Adrenal gland (tissue), 12 donors: Measurements from ENCODE around the gene SMIM35. TPM values are rescaled to one million over a fixed set of nuclear protein-coding genes. Genes with fewer than 3 reads are reported as not detected.

Experiments
- DNase-seq, 7 donors: peaks; one replicate each; pipeline ENCODE4 v3.0.0-alpha.2; 2019 to 2020
- H3K27ac ChIP-seq, 5 donors: fragments of 200-600 bp; sonication (generic) in 4 of 5; 1 replicate in 3 of 5; 2 replicates in 2 of 5; pipeline versions ENCODE4 v1.5.1 to v1.8.0; 2016 to 2020; ENCODE audit warnings: mild to moderate bottlenecking in 1 of 5
- H3K27me3 ChIP-seq: fragments of 200-600 bp; 2 replicates; pipeline ENCODE4 v1.8.0; 2021
- H3K36me3 ChIP-seq, 2 donors: fragments of 200-600 bp; replicated peaks in 1 of 2; 1 replicate in 1 of 2; 2 replicates in 1 of 2; pipeline versions ENCODE4 v1.5.1 to v1.8.0; 2018 to 2022
- H3K4me1 ChIP-seq, 2 donors: fragments of 200-600 bp; replicated peaks in 1 of 2; 1 replicate in 1 of 2; 2 replicates in 1 of 2; pipeline versions ENCODE4 v1.5.1 to v1.8.0; 2018 to 2021
- H3K4me3 ChIP-seq, 4 donors: fragments of 200-600 bp; sonication (generic) in 3 of 4; one replicate each; pipeline ENCODE4 v1.5.1; 2016 to 2018
- H3K9me3 ChIP-seq, 3 donors: fragments of 200-600 bp; sonication (generic) in 1 of 3; replicated peaks in 1 of 3; 1 replicate in 2 of 3; 2 replicates in 1 of 3; pipeline versions ENCODE4 v1.5.1 to v1.8.0; 2016 to 2021
- POLR2A ChIP-seq, 2 donors: fragments of 450-650 bp; IDR thresholded peaks; one replicate each; pipeline ENCODE4 v1.6.1; 2017; ENCODE audit warnings: antibody characterized with exemption in 2 of 2, mild to moderate bottlenecking in 2 of 2, moderate library complexity in 1 of 2
- WGBS, 4 donors: extraction: QIAGEN DNeasy Blood & Tissue Kit in 2 of 4; methylation state at CpG; one replicate each; pipeline versions ENCODE4 v1.1.5 to v1.1.7; 2013 to 2017; 5-methylcytosine and 5-hydroxymethylcytosine counted together
- intact Hi-C, 2 donors: fragments of 100-400 bp; cut with DNase I; formaldehyde crosslinking; loops; one replicate each; pipeline versions ENCODE4 v1.14.1 to v1.15.0; 2022 to 2023
- polyA plus RNA-seq, 3 donors: library from polyadenylated mRNA; stranded (reverse); fragments of 200-250 nt in 2 of 3; fragments of 350-450 nt in 1 of 3; fragmentation: Illumina TruSeq in 1 of 3; extraction: RNeasy Lipid Tissue Mini Kit (QIAGEN cat#74804) in 1 of 3; gene quantifications; one replicate each; pipeline ENCODE4 v1.2.3, GENCODE V29; 2013 to 2014
- total RNA-seq, 9 donors: library from RNA; depleted of rRNA in 4 of 9; stranded (reverse); fragments of >200 nt in 4 of 9; fragments of 120-200 nt in 1 of 9; fragmentation: NEBNext Ultra II Directional in 1 of 9; extraction: Animal tissue kit (Norgen Biotek cat#: 25700) in 1 of 9; gene quantifications; one replicate each; pipeline versions ENCODE4 v1.1.0 to v1.2.4, GENCODE V29; 2013 to 2023
- TF ChIP-seq, protein P1 (sequence below), 6 experiments: fragments of 450-650 bp in 4 of 6; fragments of 200-600 bp in 2 of 6; sonication (generic) in 1 of 6; IDR thresholded peaks; 1 replicate in 5 of 6; 2 replicates in 1 of 6; pipeline versions ENCODE4 v1.5.1 to v1.8.0; 2016 to 2021; ENCODE audit warnings: antibody characterized with exemption in 6 of 6, mild to moderate bottlenecking in 2 of 6, moderate library complexity in 1 of 6
- donor health status: healthy with polysubstance abuse.
- donor health status: Bipolar disorder and iron deficiency.
- donor health status: DM: yes; HTN: yes; CAD: no.
- donor health status: DM: no; HTN: no; CAD: no.
- donor health status: DM: no; HTN: no; CAD: no.
- donor health status: DM: yes; HTN: yes; CAD: no.

SMIM35 gene
- total and polyA plus RNA-seq, 12 donors = 0.07 to 0.10 (median 0.09) TPM; not detected in 7

- no peaks in the 10 kb centered on the region for H3K27me3 ChIP-seq
- no peak for TF ChIP-seq POLR2A (IDR thresholded peaks at IDR 0.05)
- TF ChIP-seq, protein P1, sequence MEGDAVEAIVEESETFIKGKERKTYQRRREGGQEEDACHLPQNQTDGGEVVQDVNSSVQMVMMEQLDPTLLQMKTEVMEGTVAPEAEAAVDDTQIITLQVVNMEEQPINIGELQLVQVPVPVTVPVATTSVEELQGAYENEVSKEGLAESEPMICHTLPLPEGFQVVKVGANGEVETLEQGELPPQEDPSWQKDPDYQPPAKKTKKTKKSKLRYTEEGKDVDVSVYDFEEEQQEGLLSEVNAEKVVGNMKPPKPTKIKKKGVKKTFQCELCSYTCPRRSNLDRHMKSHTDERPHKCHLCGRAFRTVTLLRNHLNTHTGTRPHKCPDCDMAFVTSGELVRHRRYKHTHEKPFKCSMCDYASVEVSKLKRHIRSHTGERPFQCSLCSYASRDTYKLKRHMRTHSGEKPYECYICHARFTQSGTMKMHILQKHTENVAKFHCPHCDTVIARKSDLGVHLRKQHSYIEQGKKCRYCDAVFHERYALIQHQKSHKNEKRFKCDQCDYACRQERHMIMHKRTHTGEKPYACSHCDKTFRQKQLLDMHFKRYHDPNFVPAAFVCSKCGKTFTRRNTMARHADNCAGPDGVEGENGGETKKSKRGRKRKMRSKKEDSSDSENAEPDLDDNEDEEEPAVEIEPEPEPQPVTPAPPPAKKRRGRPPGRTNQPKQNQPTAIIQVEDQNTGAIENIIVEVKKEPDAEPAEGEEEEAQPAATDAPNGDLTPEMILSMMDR (IDR thresholded peaks at IDR 0.05) = no peak
- H3K9me3 ChIP-seq = no peaks in the 10 kb centered on the region
- H3K4me1 ChIP-seq = no peaks in the 10 kb centered on the region
- DNase-seq = no peak
- no peak overlapping the region for H3K4me3 ChIP-seq
- H3K36me3 ChIP-seq = no peaks in the 10 kb centered on the region
- H3K27ac ChIP-seq = no peak overlapping the region
- 83 to 91% (median 86%) methylated on average over 1 of the region's 1 CpG for WGBS, 4 donors
- intact Hi-C loops = loop anchor here in 1 of 2 donors (10.0 kb wide), 1 partner anchor 524 kb away; no protein-coding TSS in a partner anchor
These were observed 127.8 kb downstream of the SMIM35 start for GRCh38 chr11:117958949-117959348.

Other genes starting within 250 kb of the SMIM35 start
- 100 to 1,000 TPM in 5 of 9 donors, 10 to 100 TPM in 4; 34.3 to 218 (median 103) TPM for gene FXYD6, start 210.3 kb downstream of the SMIM35 start, total RNA-seq
- 10 to 100 TPM; 83.2 to 94.4 (median 93.9) TPM for gene FXYD6, start 210.3 kb downstream of the SMIM35 start, polyA plus RNA-seq
- gene TMPRSS13, start 157.6 kb downstream of the SMIM35 start, total RNA-seq = 1 to 10 TPM in 1 of 9 donors, under 1 TPM in 8; 0.12 to 1.3 (median 0.55) TPM
- gene TMPRSS13, start 157.6 kb downstream of the SMIM35 start, polyA plus RNA-seq = 1 to 10 TPM in 1 of 3 donors, under 1 TPM in 2; 0.54 to 1.0 (median 0.84) TPM
- 10 to 100 TPM in 8 of 9 donors, 1 to 10 TPM in 1; 2.7 to 50.5 (median 32.2) TPM for gene IL10RA, start 100.6 kb downstream of the SMIM35 start, total RNA-seq
- gene IL10RA, start 100.6 kb downstream of the SMIM35 start, polyA plus RNA-seq = 10 to 100 TPM in 1 of 3 donors, 1 to 10 TPM in 2; 4.6 to 10.2 (median 7.3) TPM
- gene TMPRSS4, start 9.9 kb downstream of the SMIM35 start, total RNA-seq = under 1 TPM in 2 of 9 donors, not detected in 7; 0.31 to 0.43 TPM
- gene TMPRSS4, start 9.9 kb downstream of the SMIM35 start, polyA plus RNA-seq = under 1 TPM in 2 of 3 donors, not detected in 1; 0.13 to 0.24 TPM
- 10 to 100 TPM in 2 of 9 donors, 1 to 10 TPM in 6, under 1 TPM in 1; 0.17 to 16.9 (median 5.4) TPM for gene SCN4B, start 65.9 kb upstream of the SMIM35 start, total RNA-seq
- 1 to 10 TPM; 1.7 to 5.9 (median 1.8) TPM for gene SCN4B, start 65.9 kb upstream of the SMIM35 start, polyA plus RNA-seq
- gene SCN2B, start 89.7 kb upstream of the SMIM35 start, total RNA-seq = under 1 TPM; 0.09 to 0.96 (median 0.36) TPM
- gene SCN2B, start 89.7 kb upstream of the SMIM35 start, polyA plus RNA-seq = under 1 TPM; 0.10 to 0.84 (median 0.40) TPM
- 10 to 100 TPM in 2 of 9 donors, 1 to 10 TPM in 7; 1.8 to 12.6 (median 4.8) TPM for gene JAML, start 138.0 kb upstream of the SMIM35 start, total RNA-seq
- 10 to 100 TPM in 1 of 3 donors, 1 to 10 TPM in 2; 3.3 to 13.9 (median 4.2) TPM for gene JAML, start 138.0 kb upstream of the SMIM35 start, polyA plus RNA-seq
- gene MPZL3, start 165.4 kb upstream of the SMIM35 start, total RNA-seq = 1 to 10 TPM in 3 of 9 donors, under 1 TPM in 6; 0.28 to 3.2 (median 0.91) TPM
- gene MPZL3, start 165.4 kb upstream of the SMIM35 start, polyA plus RNA-seq = 1 to 10 TPM in 1 of 3 donors, under 1 TPM in 2; 0.67 to 1.1 (median 0.71) TPM
- gene MPZL2, start 177.3 kb upstream of the SMIM35 start, total RNA-seq = 10 to 100 TPM in 1 of 9 donors, 1 to 10 TPM in 6, under 1 TPM in 2; 0.48 to 14.9 (median 4.3) TPM
- gene MPZL2, start 177.3 kb upstream of the SMIM35 start, polyA plus RNA-seq = 10 to 100 TPM in 1 of 3 donors, 1 to 10 TPM in 2; 3.5 to 10.2 (median 6.0) TPM
- gene CD3E, start 217.8 kb upstream of the SMIM35 start, total RNA-seq = 1 to 10 TPM in 5 of 9 donors, under 1 TPM in 2, not detected in 2; 0.63 to 3.4 (median 2.7) TPM
- gene CD3E, start 217.8 kb upstream of the SMIM35 start, polyA plus RNA-seq = 1 to 10 TPM; 2.2 to 3.4 (median 2.7) TPM